Esophagus (tissue), 2 donors: Measurements from ENCODE around the gene TMEM45A. TPM values are rescaled to one million over a fixed set of nuclear protein-coding genes. Genes with fewer than 3 reads are reported as not detected.
"Not testable (repeated sequence)": the region's sequence is repeated elsewhere in the genome, so short reads cannot be mapped to it uniquely, and the experiment has no call there.

Experiments
- H3K27ac ChIP-seq, 2 donors: one replicate each; pipeline ENCODE4 v1.5.1; 2013; ENCODE audit warnings: low read depth in 2 of 2, mild to moderate bottlenecking in 2 of 2, inconsistent platforms in 1 of 2, low read length in 1 of 2, moderate library complexity in 1 of 2
- H3K27me3 ChIP-seq, 2 donors: one replicate each; pipeline ENCODE4 v1.6.1; 2013; ENCODE audit warnings: low read length in 2 of 2, control low read depth in 1 of 2, mild to moderate bottlenecking in 1 of 2; ENCODE audit not compliant: insufficient read depth in 2 of 2, control insufficient read depth in 1 of 2
- H3K36me3 ChIP-seq, 2 donors: one replicate each; pipeline ENCODE4 v1.6.1; 2013; ENCODE audit warnings: low read length in 1 of 2; ENCODE audit not compliant: control insufficient read depth in 2 of 2, insufficient read depth in 2 of 2
- H3K4me1 ChIP-seq, 2 donors: one replicate each; pipeline ENCODE4 v1.6.1; 2013; ENCODE audit warnings: low read length in 1 of 2; ENCODE audit not compliant: control insufficient read depth in 2 of 2, insufficient read depth in 2 of 2
- H3K4me3 ChIP-seq, 2 donors: one replicate each; pipeline ENCODE4 v1.5.1; 2013; ENCODE audit warnings: low read length in 2 of 2, mild to moderate bottlenecking in 2 of 2, low read depth in 1 of 2, moderate library complexity in 1 of 2
- H3K9me3 ChIP-seq, 2 donors: one replicate each; pipeline ENCODE4 v1.6.1; 2013; ENCODE audit warnings: mild to moderate bottlenecking in 2 of 2, low read depth in 1 of 2, low read length in 1 of 2, moderate library complexity in 1 of 2; ENCODE audit not compliant: control insufficient read depth in 2 of 2, insufficient read depth in 1 of 2
- WGBS, 2 donors: extraction: QIAGEN DNeasy Blood & Tissue Kit; methylation state at CpG; one replicate each; pipeline ENCODE4 v1.1.7; 2013; 5-methylcytosine and 5-hydroxymethylcytosine counted together
- polyA plus RNA-seq, 2 donors: library from polyadenylated mRNA; stranded (reverse); fragments of 200-250 nt; gene quantifications; one replicate each; pipeline ENCODE4 v1.2.3, GENCODE V29; 2013
- donor health status: healthy with polysubstance abuse.
- donor health status: Bipolar disorder and iron deficiency.

TMEM45A gene
- polyA plus RNA-seq, 2 donors, result 1.0 to 9.0 TPM

DNA sequence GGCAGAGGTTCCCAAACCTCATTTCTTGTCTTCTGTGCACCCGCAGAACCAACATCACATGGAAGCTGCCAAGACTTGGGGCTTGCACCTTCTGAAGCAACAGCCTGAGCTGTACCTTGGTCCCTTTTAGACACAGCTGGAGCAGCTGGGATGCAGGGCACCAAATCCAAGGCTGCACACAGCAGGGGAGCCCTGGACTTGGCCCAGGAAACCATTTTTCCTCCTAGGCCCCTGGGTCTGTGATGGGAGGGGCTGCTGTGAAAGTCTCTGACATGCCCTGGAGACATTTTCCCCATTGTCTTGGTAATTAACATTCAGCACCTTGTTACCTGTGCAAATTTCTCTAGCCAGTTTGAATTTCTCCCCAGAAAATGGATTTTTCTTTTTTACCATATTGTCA lies 33.6 kb upstream of the TMEM45A start:
- Histone ChIP-seq H3K4me3 (no peak overlapping the region), H3K36me3 (no peaks in the 10 kb centered on the region), H3K9me3 (no peaks in the 10 kb centered on the region), H3K4me1 (no peaks in the 10 kb centered on the region), H3K27ac (no peak overlapping the region), H3K27me3 (no peaks in the 10 kb centered on the region)
- 95% methylated on average over 1 of the region's 1 CpG for WGBS, 2 donors

DNA sequence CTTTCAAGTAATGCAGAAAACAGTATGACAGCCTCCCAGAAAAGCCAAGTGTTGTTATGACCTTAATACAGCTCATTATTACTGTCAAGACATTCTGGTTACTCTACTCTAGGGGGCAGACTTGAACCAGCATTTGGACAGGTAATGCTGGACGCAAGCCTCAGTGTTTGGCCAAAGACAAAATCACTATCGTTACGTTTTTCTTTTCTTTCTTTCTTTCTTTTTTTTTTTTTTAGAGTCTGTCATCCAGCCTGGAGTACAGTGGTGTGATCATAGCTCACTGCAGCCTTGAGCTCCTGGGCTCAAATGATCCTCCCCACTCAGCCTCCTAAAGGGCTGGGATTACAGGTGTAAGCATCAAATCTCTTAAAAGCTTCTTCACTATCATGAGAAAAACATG lies 29.4 kb upstream of the TMEM45A start:
- H3K4me3 ChIP-seq, result no peak overlapping the region
- no peak overlapping the region for H3K27ac ChIP-seq
- peaks cover 0 to 2% of the 10 kb centered on the region in 2 donors for H3K9me3 ChIP-seq
- H3K36me3 ChIP-seq, result no peaks in the 10 kb centered on the region
- no peaks in the 10 kb centered on the region for H3K27me3 ChIP-seq
- WGBS, 2 donors, result 3 to 4% methylated on average over 3 of the region's 3 CpGs
- H3K4me1 ChIP-seq, result no peaks in the 10 kb centered on the region

DNA sequence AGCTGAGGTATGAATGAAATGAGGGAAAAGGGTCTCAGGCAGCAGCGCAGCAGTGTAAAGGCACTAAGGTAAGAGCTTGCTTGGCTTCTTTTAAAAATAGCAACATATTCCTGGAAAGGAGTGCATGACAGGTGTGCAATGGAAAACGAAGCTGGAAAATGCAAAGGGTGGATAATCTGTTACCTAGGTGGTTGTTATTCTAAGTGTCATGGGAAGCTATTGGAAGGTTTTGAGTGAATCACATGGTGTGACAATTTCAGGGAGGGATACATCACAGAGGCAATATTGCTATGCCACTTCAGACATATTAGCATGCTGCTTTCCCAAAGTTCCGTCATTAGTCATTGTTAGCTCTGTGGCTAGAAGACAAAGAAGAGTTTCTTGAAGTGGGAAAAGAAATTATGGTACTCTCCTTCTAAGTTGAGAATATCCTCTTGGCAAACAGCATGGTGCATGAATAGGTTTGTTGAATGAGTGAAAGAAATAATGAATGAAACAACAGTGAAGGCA lies 28.7 kb upstream of the TMEM45A start:
- H3K36me3 ChIP-seq, result no peaks in the 10 kb centered on the region
- WGBS, 2 donors, result 59 to 66% methylated on average over 3 of the region's 3 CpGs
- H3K4me3 ChIP-seq, result no peak overlapping the region
- no peaks in the 10 kb centered on the region for H3K27me3 ChIP-seq
- no peaks in the 10 kb centered on the region for H3K4me1 ChIP-seq
- H3K27ac ChIP-seq, result no peak overlapping the region
- H3K9me3 ChIP-seq, result peaks cover 0 to 2% of the 10 kb centered on the region in 2 donors

DNA sequence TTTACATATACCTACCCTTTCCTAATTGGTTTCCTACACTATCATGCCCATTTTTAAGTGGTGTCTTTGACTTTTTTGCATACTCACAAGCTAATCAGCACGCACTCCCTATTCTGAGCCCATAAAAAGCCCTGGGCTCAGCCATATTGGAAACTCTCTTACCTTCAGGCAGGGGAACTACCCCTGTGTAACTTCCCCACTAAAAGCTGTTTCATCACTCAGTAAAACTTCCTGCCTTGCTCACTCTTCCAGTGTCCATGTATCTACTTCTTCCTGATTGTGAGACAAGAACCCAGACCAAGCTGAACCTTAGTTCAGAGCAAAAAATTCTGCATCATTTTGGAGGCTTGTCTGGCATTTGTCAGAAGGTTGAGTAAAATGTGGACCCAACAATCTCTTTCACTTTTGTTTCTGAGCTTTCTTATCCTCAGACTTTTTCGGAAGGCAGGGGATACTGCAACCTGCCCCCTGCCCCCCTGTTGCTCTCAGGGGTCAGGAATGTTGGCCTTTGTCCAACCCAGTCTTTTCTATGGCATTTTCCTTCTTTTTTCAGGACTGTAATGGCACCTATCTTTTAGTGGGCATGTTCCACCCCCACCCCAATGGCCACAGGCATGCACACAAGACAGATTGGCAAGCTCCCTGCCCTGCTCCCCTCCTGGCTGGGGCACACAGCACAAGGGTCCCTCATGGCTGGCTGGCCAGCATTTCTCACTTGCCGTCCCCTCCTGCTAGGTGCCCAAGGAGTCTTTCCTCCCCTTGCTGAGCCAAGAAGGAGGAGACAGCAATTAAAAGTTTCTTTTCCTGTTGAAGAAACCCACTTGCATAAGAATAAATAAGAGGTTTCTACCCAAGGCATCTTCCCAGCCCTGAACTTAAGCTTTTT lies 26.3 kb upstream of the TMEM45A start:
- H3K27ac ChIP-seq, result no peak overlapping the region
- 70 to 84% methylated on average over 3 of the region's 3 CpGs for WGBS, 2 donors
- no peaks in the 10 kb centered on the region for H3K27me3 ChIP-seq
- no peak overlapping the region for H3K4me3 ChIP-seq
- H3K36me3 ChIP-seq, result no peaks in the 10 kb centered on the region
- H3K9me3 ChIP-seq, result peaks cover 0 to 2% of the 10 kb centered on the region in 2 donors
- no peaks in the 10 kb centered on the region for H3K4me1 ChIP-seq

DNA sequence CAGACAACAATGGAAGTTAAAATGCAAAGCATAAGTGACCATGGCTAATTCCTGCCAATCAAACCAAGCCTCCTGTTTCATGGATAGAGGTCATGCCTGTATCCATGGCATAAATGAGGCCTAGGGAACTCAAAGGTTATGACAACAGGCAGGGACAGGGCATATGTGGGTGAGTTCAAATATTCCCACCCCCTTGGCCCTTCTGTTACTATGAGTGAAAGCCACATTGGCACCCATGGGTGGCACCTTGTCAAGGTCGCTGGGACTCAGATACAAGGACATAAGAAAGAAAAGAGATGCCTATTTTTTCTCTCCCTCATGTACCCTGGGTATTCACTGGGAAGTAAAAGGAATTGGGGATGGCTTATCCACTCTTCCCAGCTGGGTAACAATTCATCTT lies 25.3 kb upstream of the TMEM45A start:
- H3K27me3 ChIP-seq, result no peaks in the 10 kb centered on the region
- H3K9me3 ChIP-seq, result peaks cover 0 to 2% of the 10 kb centered on the region in 2 donors
- no peaks in the 10 kb centered on the region for H3K36me3 ChIP-seq
- 95 to 100% methylated on average over 1 of the region's 1 CpG for WGBS, 2 donors
- no peaks in the 10 kb centered on the region for H3K4me1 ChIP-seq
- no peak overlapping the region for H3K27ac ChIP-seq
- no peak overlapping the region for H3K4me3 ChIP-seq

DNA sequence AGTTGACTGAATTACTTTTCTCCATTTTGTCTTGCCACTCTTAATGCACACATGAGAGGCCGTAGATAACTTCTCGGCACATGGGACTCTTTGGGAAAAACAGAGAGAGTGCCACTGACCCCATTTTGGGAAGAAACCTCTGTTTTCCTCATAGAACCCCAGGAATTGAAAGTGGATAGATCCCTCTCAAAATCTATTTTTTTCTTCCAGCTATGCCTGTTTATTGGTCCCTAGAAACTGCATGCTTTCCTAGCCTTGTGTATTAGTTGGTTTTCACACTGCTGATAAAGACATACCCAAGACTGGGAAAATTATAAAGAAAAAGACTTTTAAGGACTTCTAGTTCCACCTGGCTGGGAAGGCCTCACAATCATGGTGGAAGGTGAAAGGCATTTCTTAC lies 23.7 kb upstream of the TMEM45A start:
- Histone ChIP-seq H3K4me1 (no peaks in the 10 kb centered on the region), H3K9me3 (peaks cover 0 to 2% of the 10 kb centered on the region in 2 donors), H3K27me3 (no peaks in the 10 kb centered on the region), H3K36me3 (no peaks in the 10 kb centered on the region), H3K27ac (no peak overlapping the region), H3K4me3 (no peak overlapping the region)
- 92 to 95% methylated on average over 2 of the region's 2 CpGs for WGBS, 2 donors

DNA sequence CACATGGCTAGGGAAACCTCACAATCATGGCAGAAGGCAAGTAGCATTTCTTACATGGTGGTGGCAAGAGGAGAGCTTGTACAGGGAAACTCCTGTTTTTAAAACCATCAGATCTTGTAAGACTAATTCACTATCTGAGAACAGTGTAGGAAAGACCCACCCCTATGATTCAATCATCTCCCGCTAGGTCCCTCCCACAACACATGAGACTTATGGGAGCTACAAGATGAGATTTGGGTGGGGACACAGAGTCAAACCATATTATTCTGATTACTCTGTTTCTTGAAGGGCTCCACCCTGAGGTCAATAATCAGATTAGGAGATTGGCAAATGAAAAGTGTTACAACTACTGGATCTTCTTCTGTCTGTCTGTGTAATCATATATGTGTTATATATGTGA lies 21.5 kb upstream of the TMEM45A start:
- Histone ChIP-seq H3K27me3 (no peaks in the 10 kb centered on the region), H3K4me1 (no peaks in the 10 kb centered on the region), H3K4me3 (no peak overlapping the region), H3K36me3 (no peaks in the 10 kb centered on the region), H3K27ac (no peak overlapping the region), H3K9me3 (peaks cover 0 to 2% of the 10 kb centered on the region in 2 donors)
- 88 to 94% methylated on average over 1 of the region's 1 CpG for WGBS, 2 donors

DNA sequence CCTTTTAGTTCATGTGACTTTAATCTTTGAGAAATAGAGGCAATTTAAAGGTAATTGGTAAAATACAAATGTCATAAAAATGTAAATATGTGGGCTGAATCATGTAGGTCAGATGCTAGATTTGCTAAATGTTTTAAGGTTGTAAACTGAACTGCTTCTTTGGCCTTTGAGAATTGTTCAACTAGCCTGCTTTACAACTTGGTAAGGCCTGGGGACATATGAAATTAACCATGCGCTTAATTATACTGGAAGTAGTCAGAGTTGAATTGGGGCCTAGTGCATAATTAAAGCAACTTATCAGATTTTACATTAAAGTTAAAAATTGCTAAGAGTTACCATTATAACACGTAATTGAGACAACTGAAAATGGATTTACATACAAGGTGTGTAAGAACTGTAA lies 21.0 kb upstream of the TMEM45A start:
- Histone ChIP-seq H3K36me3 (no peaks in the 10 kb centered on the region), H3K9me3 (peaks cover 0 to 2% of the 10 kb centered on the region in 2 donors), H3K27ac (no peak overlapping the region), H3K4me1 (no peaks in the 10 kb centered on the region), H3K4me3 (no peak overlapping the region), H3K27me3 (no peaks in the 10 kb centered on the region)
- WGBS, 2 donors, result 80 to 85% methylated on average over 2 of the region's 2 CpGs

DNA sequence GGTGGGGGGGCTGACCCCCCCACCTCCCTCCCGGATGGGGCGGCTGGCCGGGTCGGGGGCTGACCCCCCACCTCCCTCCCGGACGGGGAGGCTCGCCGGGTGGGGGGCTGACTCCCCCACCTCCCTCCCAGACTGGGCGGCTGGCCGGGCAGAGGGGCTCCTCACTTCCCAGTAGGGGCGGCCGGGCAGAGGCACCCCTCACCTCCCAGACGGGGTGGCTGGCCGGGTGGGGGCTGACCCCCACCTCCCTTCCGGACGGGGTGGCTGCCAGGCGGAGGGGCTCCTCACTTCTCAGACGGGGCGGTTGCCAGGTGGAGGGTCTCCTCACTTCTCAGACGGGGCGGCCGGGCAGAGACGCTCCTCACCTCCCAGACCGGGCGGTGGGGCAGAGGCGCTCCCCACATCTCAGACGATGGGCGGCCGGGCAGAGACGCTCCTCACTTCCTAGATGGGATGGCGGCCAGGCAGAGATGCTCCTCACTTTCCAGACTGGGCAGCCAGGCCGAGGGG lies 14.5 kb upstream of the TMEM45A start:
- H3K9me3 ChIP-seq, H3K4me3 ChIP-seq, H3K4me1 ChIP-seq, H3K27me3 ChIP-seq, H3K36me3 ChIP-seq, H3K27ac ChIP-seq: not testable (repeated sequence)
- 90 to 93% methylated on average over 24 to 32 of the region's 32 CpGs for WGBS, 2 donors

DNA sequence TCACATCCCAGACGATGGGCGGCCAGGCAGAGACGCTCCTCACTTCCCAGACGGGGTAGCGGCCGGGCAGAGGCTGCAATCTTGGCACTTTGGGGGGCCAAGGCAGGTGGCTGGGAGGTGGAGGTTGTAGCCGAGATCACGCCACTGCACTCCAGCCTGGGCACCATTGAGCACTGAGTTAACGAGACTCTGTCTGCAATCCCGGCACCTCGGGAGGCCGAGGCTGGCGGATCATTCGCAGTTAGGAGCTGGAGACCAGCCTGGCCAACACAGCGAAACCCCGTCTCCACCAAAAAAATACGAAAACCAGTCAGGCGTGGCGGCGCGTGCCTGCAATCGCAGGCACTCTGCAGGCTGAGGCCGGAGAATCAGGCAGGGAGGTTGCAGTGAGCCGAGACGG lies 13.9 kb upstream of the TMEM45A start:
- H3K36me3 ChIP-seq, H3K9me3 ChIP-seq, H3K27ac ChIP-seq, H3K4me3 ChIP-seq, H3K4me1 ChIP-seq, H3K27me3 ChIP-seq: not testable (repeated sequence)
- 93 to 94% methylated on average over 10 to 25 of the region's 25 CpGs for WGBS, 2 donors
